NCI-H2227 treated with DMSO at 0.1 percent for 48 hours (cell line): Measurements from ENCODE around the gene CCDC70.

Experiments
- DNase-seq: peaks from one replicate; lab custom pipeline; 2025; lab: John Stamatoyannopoulos, UW

CCDC70 gene

DNA sequence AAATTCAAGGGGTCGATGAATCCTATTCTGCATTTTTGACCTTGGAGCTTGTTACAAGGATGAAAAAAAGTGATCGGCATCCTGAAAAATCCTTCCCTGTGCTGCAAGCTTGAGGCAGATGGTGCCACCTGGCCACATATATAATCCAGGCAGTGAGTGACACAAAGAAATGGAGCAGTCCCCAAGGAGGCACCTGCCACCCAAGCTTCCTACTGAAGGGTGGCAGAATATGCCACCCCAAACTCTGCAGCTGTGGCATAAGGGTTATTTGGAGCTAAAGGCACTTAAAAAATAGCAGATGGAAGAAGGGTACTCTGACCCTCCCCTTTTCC, 32.2 kb upstream of the CCDC70 start:
- DNase-seq, result no peak

GRCh38 chr13:51831519-51831918, 30.2 kb upstream of the CCDC70 start:
- DNase-seq, result no peak

- DNase-seq, result no peak
Observed at GRCh38 chr13:51832471-51833152, 29.2 kb upstream of the CCDC70 start.

GRCh38 chr13:51833980-51834379, 27.8 kb upstream of the CCDC70 start:
- no peak for DNase-seq

- DNase-seq, result no peak
Observed at GRCh38 chr13:51834581-51835171, 27.1 kb upstream of the CCDC70 start.

- no peak for DNase-seq
Observed at GRCh38 chr13:51837016-51837415, 24.8 kb upstream of the CCDC70 start.

DNA sequence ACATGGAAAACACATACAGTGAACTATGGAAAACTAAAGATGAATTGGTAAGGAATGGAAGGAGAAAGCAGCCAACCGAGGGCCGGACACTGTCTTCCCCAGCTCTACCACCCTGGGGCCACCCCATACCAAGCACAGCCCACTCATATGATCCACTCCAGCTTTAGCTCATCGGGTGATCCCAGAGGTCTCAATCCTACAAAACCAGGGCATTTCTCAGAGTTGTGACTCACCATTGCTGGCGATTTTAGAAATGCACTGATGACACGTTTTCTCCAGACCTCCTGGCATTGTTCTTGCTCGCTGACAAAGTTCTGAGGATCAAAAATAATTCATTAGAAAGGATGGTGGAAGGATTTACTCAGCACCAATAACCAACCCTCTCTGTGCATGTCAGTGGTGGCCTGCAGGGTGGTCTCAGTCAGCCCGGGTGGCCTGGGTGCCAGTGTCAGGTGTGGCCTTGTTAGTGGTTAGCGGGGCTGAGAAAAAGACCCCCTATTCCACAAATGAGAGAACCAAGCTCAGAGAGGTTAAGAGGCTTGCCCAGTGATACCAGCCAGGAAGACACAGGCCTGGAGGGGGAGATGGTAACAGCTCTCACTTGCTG, 23.4 kb upstream of the CCDC70 start:
- no peak for DNase-seq

DNA sequence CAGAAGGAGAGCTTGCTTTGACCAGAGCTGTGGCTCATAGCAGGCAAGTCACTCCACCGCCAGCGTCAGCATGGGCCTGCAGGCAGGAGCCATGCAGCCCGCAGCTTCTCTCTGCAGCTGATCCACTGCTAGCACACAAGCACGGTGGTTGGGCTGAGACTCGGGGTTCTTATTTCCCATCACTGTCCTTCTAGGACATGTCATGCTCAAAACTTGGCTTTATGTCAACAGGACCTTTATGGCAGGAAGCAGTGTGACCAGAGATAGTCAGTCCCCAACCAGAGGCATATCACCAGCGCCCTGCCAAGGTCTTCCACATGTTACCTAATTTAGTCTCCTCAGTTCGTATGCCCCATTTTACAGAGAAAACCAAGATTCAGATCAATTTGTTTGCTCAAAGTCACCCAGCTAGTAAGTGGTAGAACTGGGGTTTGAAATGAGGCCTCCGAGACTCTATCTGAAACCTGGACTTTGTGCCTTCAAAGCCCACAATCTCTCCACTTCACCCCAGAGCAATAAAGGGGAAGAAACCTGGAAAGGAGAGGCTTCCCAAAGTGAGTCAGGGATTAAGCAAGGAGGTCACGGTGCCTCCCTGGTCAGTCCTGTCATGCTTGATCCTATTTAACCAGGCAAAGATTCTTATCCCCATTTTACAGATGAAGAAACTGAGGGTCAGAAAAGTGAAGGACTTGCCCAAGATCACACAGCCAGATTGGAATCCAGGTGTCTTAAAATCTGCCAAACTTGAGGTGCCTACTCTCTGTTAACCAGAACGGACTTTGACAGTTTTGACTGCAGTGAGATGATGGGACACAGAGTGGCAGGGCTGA, 21.8 kb upstream of the CCDC70 start:
- DNase-seq, result no peak

- no peak for DNase-seq
Observed at GRCh38 chr13:51840917-51841316, 20.9 kb upstream of the CCDC70 start.

DNA sequence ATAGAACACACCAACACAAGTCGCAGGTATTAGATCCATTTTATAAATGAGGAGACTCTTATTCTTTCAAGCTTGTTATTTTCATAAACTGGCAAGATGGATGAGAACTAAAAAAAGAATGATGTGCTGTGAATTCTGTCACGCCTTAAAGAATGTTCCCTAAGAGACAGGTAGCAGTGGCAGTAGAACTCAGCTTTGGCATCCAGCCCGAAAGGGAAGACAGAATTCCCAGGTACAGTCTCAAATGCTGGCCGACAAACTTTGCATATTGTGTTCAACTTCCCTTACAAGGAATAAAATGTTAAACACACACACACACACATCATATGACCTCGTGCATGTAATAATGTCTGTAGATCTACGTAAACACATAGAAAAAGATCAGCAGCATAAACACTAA, 20.0 kb upstream of the CCDC70 start:
- no peak for DNase-seq

- no peak for DNase-seq
Observed at GRCh38 chr13:51843529-51843928, 18.2 kb upstream of the CCDC70 start.

- DNase-seq, result peak; percentile 33
Observed at GRCh38 chr13:51844862-51845573, 16.8 kb upstream of the CCDC70 start, which contains the start of gene TMEM272. Gene TMEM272, minus strand, starts transcription at chr13:51845177. Its CDS starts 6,647 bp downstream, at chr13:51838530.

DNA sequence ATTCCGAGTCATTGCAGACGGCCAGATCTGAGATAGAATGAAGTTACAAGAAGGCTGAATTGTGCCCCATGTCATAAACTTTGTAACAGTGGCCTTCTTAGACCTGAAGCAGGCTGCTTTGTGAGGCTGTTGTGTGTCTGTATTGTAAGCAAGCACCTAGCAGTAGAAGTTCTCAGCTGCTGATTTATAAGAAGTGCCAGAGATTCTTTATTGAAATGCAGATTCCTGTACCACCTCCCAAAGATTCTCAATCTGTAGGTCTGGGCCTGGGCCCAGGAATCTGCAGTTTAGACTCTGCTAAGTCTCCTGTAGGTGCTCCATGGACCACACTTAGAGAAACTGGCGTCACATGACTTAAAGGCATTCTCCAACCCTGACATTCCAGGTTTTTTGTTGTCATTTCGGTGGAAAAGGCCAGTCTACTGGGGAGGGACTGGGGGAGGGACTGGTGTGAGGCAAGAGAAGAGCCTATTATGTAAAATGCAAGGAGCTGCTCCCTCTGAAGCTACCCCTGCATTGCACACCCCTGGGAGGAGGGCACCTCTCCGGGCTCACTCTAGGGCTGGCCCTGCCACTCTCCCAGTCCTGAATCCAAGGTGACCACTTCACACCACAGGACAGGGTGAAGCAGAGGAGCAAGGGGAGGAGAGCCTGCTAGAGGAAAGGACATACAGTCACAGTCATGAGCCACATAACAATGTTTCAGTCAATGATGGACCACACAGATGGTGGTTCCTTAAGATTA, 16.0 kb upstream of the CCDC70 start:
- no peak for DNase-seq

DNA sequence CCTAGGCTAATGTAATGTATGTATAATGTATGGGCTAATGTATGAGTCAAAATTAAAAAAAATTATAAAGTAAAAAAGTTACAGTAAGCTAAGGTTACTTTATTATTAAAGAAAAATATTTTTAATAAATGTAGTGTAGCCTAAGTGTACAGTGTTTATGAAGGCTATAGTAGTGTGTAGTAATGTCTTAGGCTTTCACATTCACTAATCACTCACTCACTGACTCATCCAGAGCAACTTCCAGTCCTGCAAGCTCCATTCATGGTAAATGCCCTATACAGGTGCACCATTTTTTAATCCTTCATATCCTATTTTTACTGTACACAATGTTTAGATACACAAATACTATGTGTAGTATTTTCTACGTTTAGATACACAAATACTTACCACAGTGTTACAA, 15.0 kb upstream of the CCDC70 start:
- DNase-seq, result no peak

DNA sequence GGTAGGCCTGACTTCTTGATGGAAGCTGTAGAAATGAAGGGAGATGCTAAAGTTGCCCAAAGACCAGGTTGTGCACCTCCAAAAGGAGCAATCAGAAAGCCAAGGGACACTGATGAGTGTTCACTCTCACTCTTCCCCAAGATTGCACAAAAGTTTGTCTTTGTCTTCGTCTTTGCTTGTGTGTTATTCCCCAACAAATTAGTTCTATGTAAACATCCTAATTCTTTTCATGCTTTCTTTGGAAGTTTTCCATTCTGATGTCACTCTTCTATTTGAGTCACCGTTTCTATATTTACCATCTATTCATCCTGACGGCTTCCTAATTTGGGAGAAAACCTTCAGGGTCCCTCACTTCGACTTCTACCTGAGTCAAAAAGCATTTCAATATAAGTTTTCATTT, 13.1 kb upstream of the CCDC70 start:
- no peak for DNase-seq

GRCh38 chr13:51849145-51850101, 12.3 kb upstream of the CCDC70 start:
- no peak for DNase-seq

GRCh38 chr13:51856027-51856736, 5.6 kb upstream of the CCDC70 start:
- DNase-seq, result no peak

DNA sequence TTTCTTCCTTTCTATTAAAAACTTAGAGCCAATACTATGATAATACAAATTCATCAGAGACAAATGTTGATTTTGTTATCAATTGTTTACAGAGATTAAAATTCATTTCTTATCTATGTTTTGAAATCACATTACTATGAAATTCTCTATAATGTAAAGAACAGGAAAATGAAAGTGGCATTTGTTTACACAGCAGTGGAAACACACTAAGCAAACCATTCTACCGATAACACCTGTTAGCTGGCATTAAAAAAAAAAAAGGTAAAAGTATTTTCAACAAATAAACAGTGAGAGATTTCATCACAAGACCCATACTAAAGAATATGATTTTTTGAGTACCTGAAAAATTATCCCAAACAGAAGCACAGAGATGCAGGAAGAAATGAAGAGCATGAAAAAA, 4.8 kb upstream of the CCDC70 start:
- DNase-seq, result no peak

DNA sequence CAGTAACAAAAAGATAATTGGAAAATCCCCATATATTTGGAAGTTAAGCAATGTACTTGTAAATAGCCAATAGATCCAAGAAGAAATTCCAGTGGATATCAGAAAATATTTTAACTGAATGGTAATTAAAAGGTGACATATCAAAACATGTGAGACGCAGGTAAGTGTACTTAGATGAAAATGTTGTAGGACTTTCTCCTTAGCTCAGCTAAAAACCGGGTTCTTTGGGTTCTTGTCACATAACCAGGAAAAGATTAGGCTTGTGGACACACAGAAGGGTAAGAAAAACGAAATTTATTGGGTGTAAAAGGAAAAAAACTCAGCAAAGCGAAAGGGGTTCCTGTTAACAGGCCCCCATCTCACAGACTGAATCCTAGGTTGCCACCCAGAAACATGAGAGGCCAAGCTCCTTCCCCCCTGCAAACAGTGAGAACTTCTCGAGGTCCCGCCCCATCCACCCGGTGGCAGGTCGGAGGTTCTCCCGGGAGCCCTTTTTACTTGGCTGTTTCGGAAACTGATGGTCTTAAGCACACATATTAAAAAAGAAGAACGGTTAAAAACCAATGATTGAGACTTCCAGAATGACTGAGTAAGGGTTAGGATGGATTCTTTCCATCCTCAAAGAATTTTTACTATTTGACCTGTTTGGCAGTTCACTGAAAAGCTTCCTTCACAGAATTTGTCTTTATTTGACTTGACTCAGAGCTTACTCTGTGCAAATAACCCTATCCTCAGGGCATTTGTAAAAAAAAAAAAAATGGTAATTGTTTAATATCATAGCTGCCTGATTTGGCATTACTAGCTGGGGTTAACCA, 3.1 kb upstream of the CCDC70 start:
- no peak for DNase-seq
